Liver (tissue), 3 donors: ENCODE measurements around the gene IFNGR2.

Source experiments
- ATF3 ChIP-seq: IDR thresholded peaks from 2 replicates; pipeline ENCODE4 v1.6.1; 2016; ENCODE audit warnings: antibody characterized with exemption
- EGR1 ChIP-seq, 2 donors: IDR thresholded peaks; 2 replicates each; pipeline ENCODE4 v1.6.1; 2016 to 2018; ENCODE audit warnings: antibody characterized with exemption in 2 of 2, low read depth in 2 of 2
- FOXA1 ChIP-seq: IDR thresholded peaks from 2 replicates; pipeline ENCODE4 v1.6.1; 2016; ENCODE audit warnings: antibody characterized with exemption
- GABPA ChIP-seq, 2 donors: IDR thresholded peaks in 1 of 2; conservative IDR thresholded peaks in 1 of 2; 2 replicates each; pipeline ENCODE4 v1.6.1; 2016; ENCODE audit warnings: antibody characterized with exemption in 2 of 2, mild to moderate bottlenecking in 1 of 2, moderate library complexity in 1 of 2
- JUND ChIP-seq, 2 donors: IDR thresholded peaks; 2 replicates each; pipeline ENCODE4 v1.6.1; 2016; ENCODE audit warnings: antibody characterized with exemption in 2 of 2
- MAX ChIP-seq: IDR thresholded peaks from 2 replicates; pipeline ENCODE4 v1.6.1; 2016; ENCODE audit warnings: antibody characterized with exemption
- RAD21 ChIP-seq, 2 donors: IDR thresholded peaks; 2 replicates each; pipeline ENCODE4 v1.6.1; 2016; ENCODE audit warnings: antibody characterized with exemption in 2 of 2, mild to moderate bottlenecking in 2 of 2
- SP1 ChIP-seq: IDR thresholded peaks from 2 replicates; pipeline ENCODE4 v1.6.1; 2018; ENCODE audit warnings: antibody characterized with exemption, mild to moderate bottlenecking
- TAF1 ChIP-seq: conservative IDR thresholded peaks from 2 replicates; pipeline ENCODE4 v1.6.1; 2016; ENCODE audit warnings: antibody characterized with exemption, mild to moderate bottlenecking
- YY1 ChIP-seq: IDR thresholded peaks from 2 replicates; pipeline ENCODE4 v1.6.1; 2016; ENCODE audit warnings: antibody characterized with exemption, mild to moderate bottlenecking
- TF ChIP-seq, protein P1 (sequence below): fragments of 150-350 bp; IDR thresholded peaks from 2 replicates; pipeline ENCODE4 v1.5.1; 2017; ENCODE audit warnings: improper control_type of control experiment, low read depth, low read length; ENCODE audit not compliant: missing input control
- TF ChIP-seq, protein P2 (sequence below): IDR thresholded peaks from 2 replicates; pipeline ENCODE4 v1.6.1; 2016; ENCODE audit warnings: antibody characterized with exemption, mild to moderate bottlenecking
- donor health status: healthy.
- donor health status: healthy.

DNA sequence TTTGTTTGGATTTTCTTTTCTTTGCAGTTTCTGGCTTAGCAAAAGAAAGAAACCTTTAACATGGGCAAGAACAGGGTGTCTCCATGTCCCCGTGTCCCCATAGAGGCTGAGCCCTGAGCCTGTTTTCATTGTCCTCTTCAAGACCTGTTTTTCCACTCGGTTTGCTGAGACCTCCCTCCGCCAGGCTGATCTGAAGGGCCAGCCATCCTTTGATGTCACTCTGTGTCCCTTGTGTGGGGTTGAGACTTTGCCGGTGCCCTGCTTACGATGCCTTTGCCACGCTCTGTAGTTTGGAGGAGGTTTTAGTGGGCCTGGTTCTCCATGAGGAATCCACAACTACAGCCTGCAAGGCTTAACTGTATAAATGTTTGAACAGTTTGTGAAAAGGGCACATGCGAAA lies 23.8 kb downstream of the IFNGR2 start:
- TF ChIP-seq, protein P1, sequence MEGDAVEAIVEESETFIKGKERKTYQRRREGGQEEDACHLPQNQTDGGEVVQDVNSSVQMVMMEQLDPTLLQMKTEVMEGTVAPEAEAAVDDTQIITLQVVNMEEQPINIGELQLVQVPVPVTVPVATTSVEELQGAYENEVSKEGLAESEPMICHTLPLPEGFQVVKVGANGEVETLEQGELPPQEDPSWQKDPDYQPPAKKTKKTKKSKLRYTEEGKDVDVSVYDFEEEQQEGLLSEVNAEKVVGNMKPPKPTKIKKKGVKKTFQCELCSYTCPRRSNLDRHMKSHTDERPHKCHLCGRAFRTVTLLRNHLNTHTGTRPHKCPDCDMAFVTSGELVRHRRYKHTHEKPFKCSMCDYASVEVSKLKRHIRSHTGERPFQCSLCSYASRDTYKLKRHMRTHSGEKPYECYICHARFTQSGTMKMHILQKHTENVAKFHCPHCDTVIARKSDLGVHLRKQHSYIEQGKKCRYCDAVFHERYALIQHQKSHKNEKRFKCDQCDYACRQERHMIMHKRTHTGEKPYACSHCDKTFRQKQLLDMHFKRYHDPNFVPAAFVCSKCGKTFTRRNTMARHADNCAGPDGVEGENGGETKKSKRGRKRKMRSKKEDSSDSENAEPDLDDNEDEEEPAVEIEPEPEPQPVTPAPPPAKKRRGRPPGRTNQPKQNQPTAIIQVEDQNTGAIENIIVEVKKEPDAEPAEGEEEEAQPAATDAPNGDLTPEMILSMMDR, result no peak
- TF ChIP-seq TAF1, result no peak
- no peak for TF ChIP-seq RAD21 (IDR thresholded peaks at IDR 0.05)
- no peak for TF ChIP-seq EGR1 (IDR thresholded peaks at IDR 0.05; ENCODE audit: low read depth in 2 of 2)
- TF ChIP-seq JUND (IDR thresholded peaks at IDR 0.05), result no peak
- no peak for TF ChIP-seq GABPA (IDR thresholded peaks at IDR 0.05 in 1 of 2, conservative IDR thresholded peaks at IDR 0.05 in 1 of 2)
- no peak for TF ChIP-seq ATF3
- TF ChIP-seq FOXA1, result no peak
- no peak for TF ChIP-seq SP1
- no peak for TF ChIP-seq MAX
- TF ChIP-seq, protein P2, sequence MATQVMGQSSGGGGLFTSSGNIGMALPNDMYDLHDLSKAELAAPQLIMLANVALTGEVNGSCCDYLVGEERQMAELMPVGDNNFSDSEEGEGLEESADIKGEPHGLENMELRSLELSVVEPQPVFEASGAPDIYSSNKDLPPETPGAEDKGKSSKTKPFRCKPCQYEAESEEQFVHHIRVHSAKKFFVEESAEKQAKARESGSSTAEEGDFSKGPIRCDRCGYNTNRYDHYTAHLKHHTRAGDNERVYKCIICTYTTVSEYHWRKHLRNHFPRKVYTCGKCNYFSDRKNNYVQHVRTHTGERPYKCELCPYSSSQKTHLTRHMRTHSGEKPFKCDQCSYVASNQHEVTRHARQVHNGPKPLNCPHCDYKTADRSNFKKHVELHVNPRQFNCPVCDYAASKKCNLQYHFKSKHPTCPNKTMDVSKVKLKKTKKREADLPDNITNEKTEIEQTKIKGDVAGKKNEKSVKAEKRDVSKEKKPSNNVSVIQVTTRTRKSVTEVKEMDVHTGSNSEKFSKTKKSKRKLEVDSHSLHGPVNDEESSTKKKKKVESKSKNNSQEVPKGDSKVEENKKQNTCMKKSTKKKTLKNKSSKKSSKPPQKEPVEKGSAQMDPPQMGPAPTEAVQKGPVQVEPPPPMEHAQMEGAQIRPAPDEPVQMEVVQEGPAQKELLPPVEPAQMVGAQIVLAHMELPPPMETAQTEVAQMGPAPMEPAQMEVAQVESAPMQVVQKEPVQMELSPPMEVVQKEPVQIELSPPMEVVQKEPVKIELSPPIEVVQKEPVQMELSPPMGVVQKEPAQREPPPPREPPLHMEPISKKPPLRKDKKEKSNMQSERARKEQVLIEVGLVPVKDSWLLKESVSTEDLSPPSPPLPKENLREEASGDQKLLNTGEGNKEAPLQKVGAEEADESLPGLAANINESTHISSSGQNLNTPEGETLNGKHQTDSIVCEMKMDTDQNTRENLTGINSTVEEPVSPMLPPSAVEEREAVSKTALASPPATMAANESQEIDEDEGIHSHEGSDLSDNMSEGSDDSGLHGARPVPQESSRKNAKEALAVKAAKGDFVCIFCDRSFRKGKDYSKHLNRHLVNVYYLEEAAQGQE, result no peak
- no peak for TF ChIP-seq YY1
